WTC11 (cell line): ENCODE measurements around the gene DDX51. TPM values are rescaled to one million over a fixed set of nuclear protein-coding genes. Genes with fewer than 3 reads are reported as not detected.

Source experiments
- ATAC-seq: fragments of 200-7000 bp; cut with Tn5 transposase; 2 replicates; pipeline ENCODE4 v1.10.0; 2021; ENCODE audit warnings: mild to moderate bottlenecking, moderate library complexity
- CTCF ChIA-PET: fragments of 300-600 bp; sonication (Branson Sonifier 250); formaldehyde crosslinking; loops from one replicate; lab custom pipeline; 2021; ENCODE audit warnings: antibody characterized with exemption; lab: Charles Lee
- POLR2A ChIA-PET: fragments of 350-600 bp; sonication (Branson Sonifier 250); formaldehyde crosslinking; loops from one replicate; lab custom pipeline; 2021; ENCODE audit warnings: antibody characterized with exemption; lab: Charles Lee
- DNase-seq: peaks from one replicate; pipeline ENCODE4 v3.0.0; 2021; ENCODE audit warnings: low spot score
- H3K27ac Mint-ChIP-seq: 2 replicates; pipeline ENCODE4 v1.8.0; 2021; ENCODE audit warnings: mixed read lengths
- H3K27me3 Mint-ChIP-seq: 2 replicates; pipeline ENCODE4 v1.8.0; 2021; ENCODE audit warnings: low read depth, mild to moderate bottlenecking, moderate library complexity, mixed read lengths
- H3K36me3 Mint-ChIP-seq: 2 replicates; pipeline ENCODE4 v1.8.0; 2021; ENCODE audit warnings: mixed read lengths
- H3K4me1 Mint-ChIP-seq: 2 replicates; pipeline ENCODE4 v1.8.0; 2022; ENCODE audit warnings: mixed read lengths
- H3K4me3 Mint-ChIP-seq: 2 replicates; pipeline ENCODE4 v1.8.0; 2021; ENCODE audit warnings: mild to moderate bottlenecking, moderate library complexity, mixed read lengths
- H3K9me3 Mint-ChIP-seq: 2 replicates; pipeline ENCODE4 v1.8.0; 2021; ENCODE audit warnings: mixed read lengths
- CBFB ChIP-seq: sonication (generic); formaldehyde crosslinking; IDR thresholded peaks from 2 replicates; pipeline ENCODE4 v1.8.1; 2022; ENCODE audit warnings: mild to moderate bottlenecking, low read depth, missing genetic modification reagents
- E2F5 ChIP-seq: sonication (generic); formaldehyde crosslinking; IDR thresholded peaks from 2 replicates; pipeline ENCODE4 v1.8.1; 2022; ENCODE audit warnings: mild to moderate bottlenecking, moderate library complexity, missing genetic modification reagents
- EMX1 ChIP-seq: fragments of 250-450 bp; sonication (Bioruptor Pico); IDR thresholded peaks from 2 replicates; pipeline ENCODE4 v1.8.0; 2021; ENCODE audit warnings: mild to moderate bottlenecking
- GABPB1 ChIP-seq: sonication (generic); formaldehyde crosslinking; IDR thresholded peaks from 2 replicates; pipeline ENCODE4 v1.8.1; 2023; ENCODE audit warnings: mild to moderate bottlenecking, missing genetic modification reagents
- GTF2I ChIP-seq: fragments of 250-450 bp; sonication (Bioruptor Pico); conservative IDR thresholded peaks from 2 replicates; pipeline ENCODE4 v1.4.0; 2021; ENCODE audit warnings: mild to moderate bottlenecking
- HMGXB4 ChIP-seq: sonication (generic); formaldehyde crosslinking; IDR thresholded peaks from 2 replicates; pipeline ENCODE4 v1.8.1; 2023; ENCODE audit warnings: mild to moderate bottlenecking, moderate library complexity, missing genetic modification reagents
- NFE2L1 ChIP-seq: sonication (generic); formaldehyde crosslinking; IDR thresholded peaks from 2 replicates; pipeline ENCODE4 v1.8.1; 2023; ENCODE audit warnings: missing genetic modification reagents
- OVOL2 ChIP-seq: fragments of 250-450 bp; sonication (Bioruptor Pico); IDR thresholded peaks from 2 replicates; pipeline ENCODE4 v1.9.0; 2021; ENCODE audit warnings: mild to moderate bottlenecking, borderline replicate concordance
- SP1 ChIP-seq: sonication (generic); formaldehyde crosslinking; conservative IDR thresholded peaks from 2 replicates; pipeline ENCODE4 v1.8.1; 2022; ENCODE audit warnings: missing genetic modification reagents
- TEAD4 ChIP-seq: sonication (generic); formaldehyde crosslinking; IDR thresholded peaks from 2 replicates; pipeline ENCODE4 v1.8.0; 2022; ENCODE audit warnings: mild to moderate bottlenecking, missing genetic modification reagents
- USF2 ChIP-seq: sonication (generic); formaldehyde crosslinking; IDR thresholded peaks from 2 replicates; pipeline ENCODE4 v1.8.1; 2023; ENCODE audit warnings: mild to moderate bottlenecking, missing genetic modification reagents, moderate library complexity
- ZNF138 ChIP-seq: sonication (generic); formaldehyde crosslinking; conservative IDR thresholded peaks from 2 replicates; pipeline ENCODE4 v1.8.1; 2022; ENCODE audit warnings: mild to moderate bottlenecking, moderate library complexity, missing genetic modification reagents
- ZNF219 ChIP-seq: sonication (generic); formaldehyde crosslinking; IDR thresholded peaks from 2 replicates; pipeline ENCODE4 v1.8.0; 2023; ENCODE audit warnings: missing genetic modification reagents, mild to moderate bottlenecking, borderline replicate concordance
- ZNF416 ChIP-seq: fragments of 250-450 bp; sonication (Bioruptor Pico); IDR thresholded peaks from 2 replicates; pipeline ENCODE4 v1.9.0; 2021; ENCODE audit warnings: mild to moderate bottlenecking, inconsistent platforms
- ZNF532 ChIP-seq: fragments of 250-450 bp; sonication (Bioruptor Pico); IDR thresholded peaks from 2 replicates; pipeline ENCODE4 v1.9.0; 2021; ENCODE audit warnings: mild to moderate bottlenecking, borderline replicate concordance
- total RNA-seq: library from RNA; stranded (reverse); gene quantifications from 3 replicates; pipeline ENCODE4 v1.2.3, GENCODE V29; 2021
- TF ChIP-seq, protein P1 (sequence below): fragments of 250-450 bp; sonication (Bioruptor Pico); IDR thresholded peaks from 2 replicates; pipeline ENCODE4 v1.9.0; 2021; ENCODE audit warnings: mild to moderate bottlenecking
- TF ChIP-seq, protein P2 (sequence below): sonication (generic); formaldehyde crosslinking; IDR thresholded peaks from 2 replicates; pipeline ENCODE4 v1.8.0; 2023; ENCODE audit warnings: mild to moderate bottlenecking, missing genetic modification reagents

DDX51 gene
- total RNA-seq, 1 experiment from 2014 or later, result 32.7 TPM

- no peak for TF ChIP-seq HMGXB4 (CRISPR knock-in tag)
- TF ChIP-seq SP1, result no peak
- TF ChIP-seq OVOL2 (CRISPR knock-in tag), result no peak
- no peak for TF ChIP-seq TEAD4 (CRISPR knock-in tag)
- TF ChIP-seq, all 79 proteins: peak for 0
These were observed 13.8 kb upstream of the DDX51 start (continued) for GRCh38 chr12:132157733-132158409.

GRCh38 chr12:132156573-132157325 lies 12.6 kb upstream of the DDX51 start:
- H3K27ac Mint-ChIP-seq, result no peak overlapping the region
- no peak for ATAC-seq
- CTCF ChIA-PET, result no interaction called here
- no peaks in the 10 kb centered on the region for H3K36me3 Mint-ChIP-seq
- no peaks in the 10 kb centered on the region for H3K4me1 Mint-ChIP-seq
- no peaks in the 10 kb centered on the region for H3K9me3 Mint-ChIP-seq
- no peaks in the 10 kb centered on the region; the same call in 1 of the 2 replicates for H3K27me3 Mint-ChIP-seq
- TF ChIP-seq USF2, result no peak
- no peak for TF ChIP-seq ZNF219 (CRISPR knock-in tag)
- peak; percentile 50; the same call in 1 of the 2 replicates for TF ChIP-seq NFE2L1 (CRISPR knock-in tag)
- TF ChIP-seq, all 79 proteins: peak for 1
- no peak for DNase-seq
- POLR2A ChIA-PET, result no interaction called here
- no peak overlapping the region for H3K4me3 Mint-ChIP-seq

GRCh38 chr12:132155771-132156572 lies 11.9 kb upstream of the DDX51 start:
- POLR2A ChIA-PET, result no interaction called here
- no peaks in the 10 kb centered on the region for H3K4me1 Mint-ChIP-seq
- CTCF ChIA-PET, result interaction anchor here (1.3 kb wide), 1 partner anchor 258 kb away, joined by 6 read pairs; no protein-coding TSS in a partner anchor
- TF ChIP-seq ZNF138 (CRISPR knock-in tag) (no peak), E2F5 (CRISPR knock-in tag) (no peak), GTF2I (CRISPR knock-in tag) (no peak), GABPB1 (CRISPR knock-in tag) (no peak), ZNF532 (CRISPR knock-in tag) (no peak), ZNF416 (CRISPR knock-in tag) (no peak), CBFB (CRISPR knock-in tag) (no peak), EMX1 (CRISPR knock-in tag) (no peak)
- TF ChIP-seq, protein P1, sequence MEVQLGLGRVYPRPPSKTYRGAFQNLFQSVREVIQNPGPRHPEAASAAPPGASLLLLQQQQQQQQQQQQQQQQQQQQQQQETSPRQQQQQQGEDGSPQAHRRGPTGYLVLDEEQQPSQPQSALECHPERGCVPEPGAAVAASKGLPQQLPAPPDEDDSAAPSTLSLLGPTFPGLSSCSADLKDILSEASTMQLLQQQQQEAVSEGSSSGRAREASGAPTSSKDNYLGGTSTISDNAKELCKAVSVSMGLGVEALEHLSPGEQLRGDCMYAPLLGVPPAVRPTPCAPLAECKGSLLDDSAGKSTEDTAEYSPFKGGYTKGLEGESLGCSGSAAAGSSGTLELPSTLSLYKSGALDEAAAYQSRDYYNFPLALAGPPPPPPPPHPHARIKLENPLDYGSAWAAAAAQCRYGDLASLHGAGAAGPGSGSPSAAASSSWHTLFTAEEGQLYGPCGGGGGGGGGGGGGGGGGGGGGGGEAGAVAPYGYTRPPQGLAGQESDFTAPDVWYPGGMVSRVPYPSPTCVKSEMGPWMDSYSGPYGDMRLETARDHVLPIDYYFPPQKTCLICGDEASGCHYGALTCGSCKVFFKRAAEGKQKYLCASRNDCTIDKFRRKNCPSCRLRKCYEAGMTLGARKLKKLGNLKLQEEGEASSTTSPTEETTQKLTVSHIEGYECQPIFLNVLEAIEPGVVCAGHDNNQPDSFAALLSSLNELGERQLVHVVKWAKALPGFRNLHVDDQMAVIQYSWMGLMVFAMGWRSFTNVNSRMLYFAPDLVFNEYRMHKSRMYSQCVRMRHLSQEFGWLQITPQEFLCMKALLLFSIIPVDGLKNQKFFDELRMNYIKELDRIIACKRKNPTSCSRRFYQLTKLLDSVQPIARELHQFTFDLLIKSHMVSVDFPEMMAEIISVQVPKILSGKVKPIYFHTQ (CRISPR knock-in tag), result no peak
- TF ChIP-seq, protein P2, sequence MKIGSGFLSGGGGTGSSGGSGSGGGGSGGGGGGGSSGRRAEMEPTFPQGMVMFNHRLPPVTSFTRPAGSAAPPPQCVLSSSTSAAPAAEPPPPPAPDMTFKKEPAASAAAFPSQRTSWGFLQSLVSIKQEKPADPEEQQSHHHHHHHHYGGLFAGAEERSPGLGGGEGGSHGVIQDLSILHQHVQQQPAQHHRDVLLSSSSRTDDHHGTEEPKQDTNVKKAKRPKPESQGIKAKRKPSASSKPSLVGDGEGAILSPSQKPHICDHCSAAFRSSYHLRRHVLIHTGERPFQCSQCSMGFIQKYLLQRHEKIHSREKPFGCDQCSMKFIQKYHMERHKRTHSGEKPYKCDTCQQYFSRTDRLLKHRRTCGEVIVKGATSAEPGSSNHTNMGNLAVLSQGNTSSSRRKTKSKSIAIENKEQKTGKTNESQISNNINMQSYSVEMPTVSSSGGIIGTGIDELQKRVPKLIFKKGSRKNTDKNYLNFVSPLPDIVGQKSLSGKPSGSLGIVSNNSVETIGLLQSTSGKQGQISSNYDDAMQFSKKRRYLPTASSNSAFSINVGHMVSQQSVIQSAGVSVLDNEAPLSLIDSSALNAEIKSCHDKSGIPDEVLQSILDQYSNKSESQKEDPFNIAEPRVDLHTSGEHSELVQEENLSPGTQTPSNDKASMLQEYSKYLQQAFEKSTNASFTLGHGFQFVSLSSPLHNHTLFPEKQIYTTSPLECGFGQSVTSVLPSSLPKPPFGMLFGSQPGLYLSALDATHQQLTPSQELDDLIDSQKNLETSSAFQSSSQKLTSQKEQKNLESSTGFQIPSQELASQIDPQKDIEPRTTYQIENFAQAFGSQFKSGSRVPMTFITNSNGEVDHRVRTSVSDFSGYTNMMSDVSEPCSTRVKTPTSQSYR (CRISPR knock-in tag), result no peak

More at GRCh38 chr12:132155771-132156572, 11.9 kb upstream of the DDX51 start:
- no peaks in the 10 kb centered on the region; the same call in 1 of the 2 replicates for H3K27me3 Mint-ChIP-seq
- no peak for DNase-seq
- no peak overlapping the region for H3K4me3 Mint-ChIP-seq
- no peak for ATAC-seq
- H3K36me3 Mint-ChIP-seq, result no peaks in the 10 kb centered on the region
- H3K9me3 Mint-ChIP-seq, result no peaks in the 10 kb centered on the region
- H3K27ac Mint-ChIP-seq, result no peak overlapping the region
